Kidney (tissue), 14 donors: ENCODE data around the gene TMEM33. TPM values are rescaled to one million over a fixed set of nuclear protein-coding genes. Genes with fewer than 3 reads are reported as not detected.

ENCODE experiments used
- DNase-seq, 5 donors: peaks; one replicate each; pipeline ENCODE4 v3.0.0-alpha.2; 2013 to 2020
- FAIRE-seq: peaks from 2 replicates; lab custom pipeline; 2012; peaks lifted over from hg19 to GRCh38; lab: Jason Lieb, UNC
- H3K27ac ChIP-seq, 2 donors: one replicate each; pipeline ENCODE4 v1.7.0; 2013; ENCODE audit warnings: low read depth in 2 of 2, low read length in 2 of 2, inconsistent platforms in 1 of 2
- H3K27me3 ChIP-seq: one replicate; pipeline ENCODE4 v1.7.1; 2013; ENCODE audit warnings: low read length, inconsistent platforms; ENCODE audit not compliant: control insufficient read depth, insufficient read depth
- H3K36me3 ChIP-seq, 3 donors: one replicate each; pipeline versions ENCODE4 v1.7.0 to v1.7.1; 2013; ENCODE audit warnings: low read length in 3 of 3, control low read depth in 1 of 3, inconsistent platforms in 1 of 3; ENCODE audit not compliant: insufficient read depth in 3 of 3, control insufficient read depth in 2 of 3
- H3K4me1 ChIP-seq, 3 donors: one replicate each; pipeline versions ENCODE4 v1.7.0 to v1.7.1; 2013; ENCODE audit warnings: low read length in 3 of 3, inconsistent platforms in 1 of 3, low read depth in 1 of 3; ENCODE audit not compliant: control insufficient read depth in 2 of 3, insufficient read depth in 2 of 3
- H3K4me3 ChIP-seq, 3 donors: one replicate each; pipeline versions ENCODE4 v1.7.0 to v1.8.1; 2013; ENCODE audit warnings: low read length in 3 of 3, control low read depth in 1 of 3, inconsistent platforms in 1 of 3
- H3K9ac ChIP-seq, 3 donors: one replicate each; pipeline versions ENCODE4 v1.7.0 to v1.7.1; 2013; ENCODE audit warnings: low read length in 3 of 3, control low read depth in 1 of 3, inconsistent platforms in 1 of 3
- H3K9me3 ChIP-seq, 3 donors: one replicate each; pipeline versions ENCODE4 v1.7.0 to v1.7.1; 2013; ENCODE audit warnings: low read length in 3 of 3, control low read depth in 1 of 3, inconsistent platforms in 1 of 3; ENCODE audit not compliant: control insufficient read depth in 2 of 3, insufficient read depth in 1 of 3
- CTCF ChIP-seq: IDR thresholded peaks from 3 replicates; pipeline ENCODE4 v1.5.1; 2012; ENCODE audit warnings: mild to moderate bottlenecking, moderate library complexity, borderline replicate concordance; ENCODE audit not compliant: insufficient read depth; ENCODE audit errors: extremely low read depth
- intact Hi-C: fragments of 100-400 bp; cut with DNase I; formaldehyde crosslinking; loops from one replicate; pipeline ENCODE4 v1.11.1; 2022
- polyA plus RNA-seq: library from polyadenylated mRNA; stranded (reverse); fragments of 350-450 nt; fragmentation: Illumina TruSeq; extraction: RNeasy Lipid Tissue Mini Kit (QIAGEN cat#74804); gene quantifications from one replicate; pipeline ENCODE4 v1.2.3, GENCODE V29; 2014; ENCODE audit warnings: low read depth, low replicate concordance; ENCODE audit not compliant: insufficient read depth
- total RNA-seq: library from RNA; stranded (reverse); fragmentation: NEBNext Ultra II Directional; extraction: Animal tissue kit (Norgen Biotek cat#: 25700); gene quantifications from one replicate; pipeline ENCODE4 v1.2.1, GENCODE V29; 2021
- donor health status: control.
- donor health status: control.
- donor health status: control.
- donor health status: control.
- donor health status: control.
- donor health status: DM: yes; HTN: yes; CAD: no.
- donor health status: Normal renal cell carcinoma (clear cell type).

Gene TMEM33
- total and polyA plus RNA-seq, 2 donors from 2014 or later: 20.3 to 63.8 TPM

DNA sequence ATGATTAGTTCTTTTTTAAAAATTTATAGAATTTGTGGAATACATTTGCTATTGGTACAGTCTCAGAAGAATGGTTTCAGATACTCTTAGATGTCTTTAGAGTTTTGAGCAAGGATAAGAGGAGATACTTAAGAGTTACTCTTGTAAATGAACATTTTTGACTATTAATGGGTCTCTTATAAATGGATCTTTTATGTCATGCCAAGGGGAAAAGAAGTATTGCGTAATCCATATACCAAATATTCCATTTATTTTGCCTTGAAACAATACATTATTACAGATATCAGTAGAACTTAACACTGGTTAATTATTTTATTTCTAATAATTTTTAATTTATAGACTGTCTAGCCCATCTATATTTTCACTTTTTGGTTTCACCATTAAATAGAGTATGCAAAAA lies 29.2 kb downstream of the TMEM33 start:
- DNase-seq (no peak), FAIRE-seq (no peak)
- no peak for TF ChIP-seq CTCF
- H3K36me3 ChIP-seq: no peaks in the 10 kb centered on the region
- no peak overlapping the region for H3K9ac ChIP-seq
- H3K27ac ChIP-seq: no peak overlapping the region
- H3K9me3 ChIP-seq: no peaks in the 10 kb centered on the region
- H3K27me3 ChIP-seq: no peaks in the 10 kb centered on the region
- H3K4me1 ChIP-seq: no peaks in the 10 kb centered on the region
- intact Hi-C loops: no loop called here
- no peak overlapping the region for H3K4me3 ChIP-seq

DNA sequence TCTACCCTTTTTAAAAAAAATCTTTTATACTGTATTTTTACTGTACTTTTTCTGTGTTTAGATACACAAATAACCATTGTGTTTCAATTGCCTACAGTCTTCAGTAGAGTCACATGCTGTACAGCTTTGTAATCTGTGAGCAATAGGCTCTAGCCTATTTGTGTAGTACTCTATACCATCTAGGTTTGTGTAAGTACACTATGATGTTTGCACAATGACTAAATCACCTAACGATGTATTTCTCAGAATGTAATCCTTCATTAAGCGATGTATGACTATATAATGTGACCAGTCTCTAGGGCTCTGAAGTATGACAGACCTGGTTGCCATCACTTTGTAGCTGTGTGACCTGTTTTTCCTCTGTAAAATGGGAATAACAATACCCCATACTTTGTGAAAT lies 32.2 kb downstream of the TMEM33 start:
- intact Hi-C loops: no loop called here
- DNase-seq (no peak), FAIRE-seq (no peak)
- Histone ChIP-seq H3K27ac (no peak overlapping the region), H3K9ac (no peak overlapping the region), H3K9me3 (no peaks in the 10 kb centered on the region), H3K4me1 (no peaks in the 10 kb centered on the region), H3K27me3 (no peaks in the 10 kb centered on the region), H3K36me3 (no peaks in the 10 kb centered on the region), H3K4me3 (no peak overlapping the region)
- no peak for TF ChIP-seq CTCF

GRCh38 chr4:41969671-41970070 lies 34.4 kb downstream of the TMEM33 start:
- no peak for TF ChIP-seq CTCF
- FAIRE-seq: no peak
- DNase-seq: no peak
- intact Hi-C loops: no loop called here
- no peaks in the 10 kb centered on the region for H3K4me1 ChIP-seq
- no peak overlapping the region for H3K27ac ChIP-seq
- H3K27me3 ChIP-seq: no peaks in the 10 kb centered on the region
- no peaks in the 10 kb centered on the region for H3K9me3 ChIP-seq
- H3K9ac ChIP-seq: no peak overlapping the region
- H3K36me3 ChIP-seq: no peaks in the 10 kb centered on the region
- no peak overlapping the region for H3K4me3 ChIP-seq

- Histone ChIP-seq H3K27ac (no peak overlapping the region), H3K9me3 (no peaks in the 10 kb centered on the region), H3K36me3 (no peaks in the 10 kb centered on the region), H3K27me3 (no peaks in the 10 kb centered on the region), H3K4me1 (peaks cover 0 to 20% (median 10%) of the 10 kb centered on the region in 3 donors), H3K9ac (no peak overlapping the region), H3K4me3 (no peak overlapping the region)
- DNase-seq (no peak), FAIRE-seq (no peak)
- intact Hi-C loops: no loop called here
- no peak for TF ChIP-seq CTCF
Observed at GRCh38 chr4:41975341-41975740, 40.1 kb downstream of the TMEM33 start.
